Measurements from ENCODE around the gene OR8B4. TPM values are rescaled to one million over a fixed set of nuclear protein-coding genes. Genes with fewer than 3 reads are reported as not detected.

The OR8B4 gene
- total RNA-seq, 1 experiment from 2014 or later: not detected

DNA sequence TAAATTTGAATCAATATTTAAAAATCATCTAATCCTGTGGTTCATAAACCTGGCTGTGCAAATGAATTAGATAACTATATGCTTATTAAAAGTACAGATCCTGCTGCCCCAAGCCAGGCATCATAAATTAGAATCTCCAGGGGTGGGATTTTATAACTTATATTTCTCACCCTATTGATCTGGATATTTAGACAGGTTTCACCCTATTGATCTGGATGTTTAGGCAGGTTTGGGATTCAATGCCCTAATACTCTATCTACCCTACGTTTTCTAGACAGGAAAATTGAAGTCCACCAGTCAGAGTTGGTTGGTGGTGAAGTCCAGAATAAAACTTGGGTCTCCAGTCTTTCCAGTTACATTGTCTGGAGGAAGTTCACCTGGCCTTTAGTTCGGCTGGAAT, 18.2 kb upstream of the OR8B4 start:
- Histone ChIP-seq H4K20me1 (ENCODE audit: insufficient read depth) (no peaks in the 10 kb centered on the region), H3K9me3 (ENCODE audit: insufficient read depth, low read depth) (no peaks in the 10 kb centered on the region), H3K4me2 (no peak overlapping the region), H3K79me2 (ENCODE audit: low read depth) (no peaks in the 10 kb centered on the region), H3K4me3 (no peak overlapping the region), H3F3A (ENCODE audit: insufficient read depth, low read depth) (no peaks in the 10 kb centered on the region), H3K27ac (no peak overlapping the region), H3K27me3 (ENCODE audit: insufficient read depth, low read depth) (peaks cover 13% of the 10 kb centered on the region), H3K36me3 (ENCODE audit: low read depth) (no peaks in the 10 kb centered on the region), H2AFZ (no peak overlapping the region), H3K9me2 (ENCODE audit: insufficient read depth) (no peaks in the 10 kb centered on the region; the same call in 1 of the 2 replicates), H3K4me1 (replicated peaks; ENCODE audit: insufficient read depth) (no peaks in the 10 kb centered on the region)
- BruUV-seq (replicated peaks): no TSS peak
- ChIA-PET CTCF (no interaction called here), POLR2A (ENCODE audit: unreplicated experiment) (no interaction called here)
- TF ChIP-seq CTCF (conservative IDR thresholded peaks at IDR 0.05): no peak
- TF ChIP-seq EZH2 (IDR thresholded peaks at IDR 0.05; ENCODE audit: low read depth): no peak
- intact Hi-C loops (cut with micrococcal nuclease; ENCODE audit: unreplicated experiment): no loop called here
- no peak for DNase-seq

GRCh38 chr11:124442442-124442841, 17.8 kb upstream of the OR8B4 start:
- Histone ChIP-seq H3F3A (ENCODE audit: insufficient read depth, low read depth) (no peaks in the 10 kb centered on the region), H3K36me3 (ENCODE audit: low read depth) (no peaks in the 10 kb centered on the region)
- CTCF ChIA-PET: no interaction called here

DNA sequence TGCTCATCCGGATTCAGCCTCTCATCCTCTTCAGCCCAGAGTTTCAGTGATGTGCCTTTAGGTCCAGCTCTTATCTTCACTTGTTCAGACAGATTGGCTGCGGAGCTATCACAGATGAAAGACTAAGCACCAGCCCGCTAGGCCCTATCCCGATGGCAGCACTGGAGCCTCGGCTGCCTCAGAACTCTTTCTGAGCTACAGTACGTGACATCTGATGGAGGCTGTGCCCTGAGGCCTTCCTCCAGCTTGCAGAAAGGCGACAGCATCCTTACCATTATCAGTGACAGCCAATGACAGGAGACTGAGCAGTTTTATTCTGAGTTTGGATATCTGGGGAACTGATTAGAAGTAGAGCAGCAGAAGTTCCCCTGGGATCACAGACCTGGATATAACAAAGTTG, 16.8 kb upstream of the OR8B4 start:
- intact Hi-C loops (cut with micrococcal nuclease; ENCODE audit: unreplicated experiment): no loop called here
- POLR2A ChIA-PET (ENCODE audit: unreplicated experiment): no interaction called here

More at GRCh38 chr11:124442442-124442841, 17.8 kb upstream of the OR8B4 start:
- Histone ChIP-seq H3K4me2 (no peak overlapping the region), H3K27ac (no peak overlapping the region), H4K20me1 (ENCODE audit: insufficient read depth) (no peaks in the 10 kb centered on the region), H2AFZ (no peak overlapping the region), H3K9me3 (ENCODE audit: insufficient read depth, low read depth) (no peaks in the 10 kb centered on the region), H3K4me1 (replicated peaks; ENCODE audit: insufficient read depth) (no peaks in the 10 kb centered on the region), H3K4me3 (no peak overlapping the region), H3K9me2 (ENCODE audit: insufficient read depth) (no peaks in the 10 kb centered on the region; the same call in 1 of the 2 replicates), H3K27me3 (ENCODE audit: insufficient read depth, low read depth) (peaks cover 13% of the 10 kb centered on the region), H3K79me2 (ENCODE audit: low read depth) (no peaks in the 10 kb centered on the region)
- no peak for TF ChIP-seq EZH2 (IDR thresholded peaks at IDR 0.05; ENCODE audit: low read depth)
- no peak for TF ChIP-seq CTCF (conservative IDR thresholded peaks at IDR 0.05)
- DNase-seq: no peak
- BruUV-seq (replicated peaks): no TSS peak
- intact Hi-C loops (cut with micrococcal nuclease; ENCODE audit: unreplicated experiment): no loop called here
- POLR2A ChIA-PET (ENCODE audit: unreplicated experiment): no interaction called here

More for the DNA sequence above, 16.8 kb upstream of the OR8B4 start:
- TF ChIP-seq EZH2 (IDR thresholded peaks at IDR 0.05; ENCODE audit: low read depth): no peak
- TF ChIP-seq CTCF (conservative IDR thresholded peaks at IDR 0.05): no peak
- BruUV-seq (replicated peaks): no TSS peak
- H3K4me3 ChIP-seq: no peak overlapping the region
- H3K79me2 ChIP-seq (ENCODE audit: low read depth): no peaks in the 10 kb centered on the region
- no peaks in the 10 kb centered on the region for H3K36me3 ChIP-seq (ENCODE audit: low read depth)
- H3K9me3 ChIP-seq (ENCODE audit: insufficient read depth, low read depth): no peaks in the 10 kb centered on the region
- H3K4me1 ChIP-seq (replicated peaks; ENCODE audit: insufficient read depth): no peaks in the 10 kb centered on the region
- no peaks in the 10 kb centered on the region for H4K20me1 ChIP-seq (ENCODE audit: insufficient read depth)
- no peak overlapping the region for H3K4me2 ChIP-seq
- peaks cover 13% of the 10 kb centered on the region for H3K27me3 ChIP-seq (ENCODE audit: insufficient read depth, low read depth)
- DNase-seq: no peak
- CTCF ChIA-PET: no interaction called here
- no peak overlapping the region for H3K27ac ChIP-seq
- H3F3A ChIP-seq (ENCODE audit: insufficient read depth, low read depth): no peaks in the 10 kb centered on the region
- H3K9me2 ChIP-seq (ENCODE audit: insufficient read depth): no peaks in the 10 kb centered on the region; the same call in 1 of the 2 replicates
- H2AFZ ChIP-seq: no peak overlapping the region
